GM19025 (cell line): Measurements from ENCODE around the gene COL13A1.

Experiments used
- ATAC-seq: cut with Tn5 transposase; IDR thresholded peaks from one replicate; pipeline ENCODE4 v1.9.1; 2021; ENCODE audit warnings: mild to moderate bottlenecking, low read depth, moderate library complexity; ENCODE audit not compliant: unreplicated experiment

Gene COL13A1

GRCh38 chr10:69881202-69881601, 79.5 kb downstream of the COL13A1 start:
- ATAC-seq: no peak

GRCh38 chr10:69883310-69884023, 81.8 kb downstream of the COL13A1 start:
- ATAC-seq: no peak

GRCh38 chr10:69884024-69884367, 82.3 kb downstream of the COL13A1 start:
- ATAC-seq: no peak

- no peak for ATAC-seq
These were observed 83.0 kb downstream of the COL13A1 start for GRCh38 chr10:69884686-69885085.

GRCh38 chr10:69885379-69886013, 83.8 kb downstream of the COL13A1 start:
- no peak for ATAC-seq

GRCh38 chr10:69888882-69889584, 87.3 kb downstream of the COL13A1 start:
- ATAC-seq: no peak

GRCh38 chr10:69890065-69890847, 88.5 kb downstream of the COL13A1 start:
- ATAC-seq: no peak

GRCh38 chr10:69891057-69891617, 89.4 kb downstream of the COL13A1 start:
- no peak for ATAC-seq

GRCh38 chr10:69892406-69892805, 90.7 kb downstream of the COL13A1 start:
- no peak for ATAC-seq

GRCh38 chr10:69892816-69893215, 91.1 kb downstream of the COL13A1 start:
- no peak for ATAC-seq

GRCh38 chr10:69893271-69893900, 91.7 kb downstream of the COL13A1 start:
- ATAC-seq: no peak

GRCh38 chr10:69894156-69894555, 92.5 kb downstream of the COL13A1 start:
- no peak for ATAC-seq

- no peak for ATAC-seq
These were observed 94.1 kb downstream of the COL13A1 start for GRCh38 chr10:69895759-69896158.

GRCh38 chr10:69896606-69897231, 95.0 kb downstream of the COL13A1 start:
- no peak for ATAC-seq

GRCh38 chr10:69897432-69897831, 95.7 kb downstream of the COL13A1 start:
- no peak for ATAC-seq

GRCh38 chr10:69897999-69898398, 96.3 kb downstream of the COL13A1 start:
- ATAC-seq: no peak

GRCh38 chr10:69898524-69898923, 96.8 kb downstream of the COL13A1 start:
- no peak for ATAC-seq

GRCh38 chr10:69898941-69899340, 97.2 kb downstream of the COL13A1 start:
- no peak for ATAC-seq

- ATAC-seq: no peak
These were observed 98.3 kb downstream of the COL13A1 start for GRCh38 chr10:69899727-69900595.
